OCI-LY7 (cell line): ENCODE results near the gene RHEBL1.

Experiments
- CTCF ChIP-seq: fragments of 200-600 bp; sonication (generic); conservative IDR thresholded peaks from 2 replicates; pipeline ENCODE4 v1.5.1; 2014; ENCODE audit warnings: mild to moderate bottlenecking, antibody characterized with exemption, low read length, moderate library complexity, mixed read lengths
- EZH2phosphoT487 ChIP-seq: fragments of 200-600 bp; sonication (generic); IDR thresholded peaks from 2 replicates; pipeline ENCODE4 v1.6.1; 2018; ENCODE audit warnings: low read depth, borderline replicate concordance, mild to moderate bottlenecking, mixed run types, antibody characterized with exemption, low read length, moderate library complexity, mixed read lengths

DNA sequence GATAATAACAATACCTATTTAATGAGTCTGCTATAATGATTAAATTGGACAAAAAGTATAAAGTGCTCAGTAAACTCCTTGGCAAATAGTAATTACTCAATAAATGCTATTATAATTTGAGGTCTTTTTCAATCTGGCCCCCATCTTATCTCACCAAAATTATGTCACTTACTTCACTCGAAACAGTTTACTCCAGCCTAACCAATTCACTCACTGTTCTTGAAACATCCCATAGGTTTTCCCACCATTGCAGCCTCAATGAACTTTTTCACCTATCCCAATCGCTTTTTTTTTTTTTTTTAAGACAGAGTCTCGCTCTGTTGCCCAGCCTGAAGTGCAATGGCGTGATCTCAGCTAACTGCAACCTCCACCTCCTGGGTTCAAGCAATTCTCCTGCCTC, 33.8 kb downstream of the RHEBL1 start:
- TF ChIP-seq CTCF = no peak
- TF ChIP-seq EZH2phosphoT487 = no peak
